ENCODE results near the gene GP5. TPM values are rescaled to one million over a fixed set of nuclear protein-coding genes. Genes with fewer than 3 reads are reported as not detected.
A peak's percentile ranks its signal among the peaks of the same experiment; 100 is the strongest.

The GP5 gene
- 0.33 TPM for polyA plus RNA-seq
- long read RNA-seq, donor 1 = 0 reads
- long read RNA-seq, donor 2 = 0 reads
- long read RNA-seq, donor 3 = 0 reads
- long read RNA-seq, donor 4 = 0 reads
- long read RNA-seq, donor 5, partial matches to known transcripts = 0 of 2 reads
- long read RNA-seq, donor 5, other reads (novel, unspliced or antisense) = 0 of 2 reads
- long read RNA-seq, donor 6 = 0 reads
- long read RNA-seq, donor 7 = 0 reads
- long read RNA-seq, donor 8, partial matches to known transcripts = 0 of 1 reads
- long read RNA-seq, donor 8, other reads (novel, unspliced or antisense) = 0 of 1 reads
- long read RNA-seq, donor 9, partial matches to known transcripts = 0 of 1 reads
- long read RNA-seq, donor 9, other reads (novel, unspliced or antisense) = 0 of 1 reads
- long read RNA-seq, donor 10 = 0 reads
- long read RNA-seq, donor 11 = 0 reads

- H3K36me3 ChIP-seq (ENCODE audit: control insufficient read depth, insufficient read depth, low read length) = no peaks in the 10 kb centered on the region
- peak within 1 kb of the TSS; percentile 17 for H3K4me3 ChIP-seq (ENCODE audit: low read length)
- peaks cover 24% of the 10 kb centered on the region for H3K4me1 ChIP-seq (ENCODE audit: control insufficient read depth, insufficient read depth, low read length)
- no peak within 1 kb of the TSS for H3K27ac ChIP-seq (ENCODE audit: low read length)
- DNase-seq = no peak
- H3K27me3 ChIP-seq (ENCODE audit: control insufficient read depth, insufficient read depth, low read length) = peaks cover 21% of the 10 kb centered on the region
- WGBS (ENCODE audit: insufficient coverage, low lambda C conversion rate) = no CpG with 5 or more reads among the region's 2 CpGs
- H3K9me3 ChIP-seq (ENCODE audit: control insufficient read depth, low read depth, low read length) = peaks cover 11% of the 10 kb centered on the region
Measured at GRCh38 chr3:194399166-194399565, at the start of gene GP5. Gene GP5 (minus strand): TSS chr3:194399266. CDS start chr3:194398282, 984 bp downstream.

GRCh38 chr3:194447657-194448056 lies 48.6 kb upstream of the GP5 start:
- H3K27ac ChIP-seq (ENCODE audit: low read length) = no peak overlapping the region
- no peak overlapping the region for H3K4me3 ChIP-seq (ENCODE audit: low read length)
- H3K4me1 ChIP-seq (ENCODE audit: control insufficient read depth, insufficient read depth, low read length) = no peaks in the 10 kb centered on the region
- DNase-seq = no peak
- H3K36me3 ChIP-seq (ENCODE audit: control insufficient read depth, insufficient read depth, low read length) = peaks cover 48% of the 10 kb centered on the region
- no peaks in the 10 kb centered on the region for H3K9me3 ChIP-seq (ENCODE audit: control insufficient read depth, low read depth, low read length)
- no peaks in the 10 kb centered on the region for H3K27me3 ChIP-seq (ENCODE audit: control insufficient read depth, insufficient read depth, low read length)
- 100% methylated on average over 1 of the region's 1 CpG for WGBS (ENCODE audit: insufficient coverage, low lambda C conversion rate)

GRCh38 chr3:194447161-194447560 lies 48.1 kb upstream of the GP5 start:
- H3K27ac ChIP-seq (ENCODE audit: low read length) = no peak overlapping the region
- WGBS (ENCODE audit: insufficient coverage, low lambda C conversion rate) = no CpG with 5 or more reads among the region's 6 CpGs
- no peak overlapping the region for H3K4me3 ChIP-seq (ENCODE audit: low read length)
- DNase-seq = peak; percentile 24 to 63
- H3K27me3 ChIP-seq (ENCODE audit: control insufficient read depth, insufficient read depth, low read length) = no peaks in the 10 kb centered on the region
- H3K4me1 ChIP-seq (ENCODE audit: control insufficient read depth, insufficient read depth, low read length) = no peaks in the 10 kb centered on the region
- H3K36me3 ChIP-seq (ENCODE audit: control insufficient read depth, insufficient read depth, low read length) = peaks cover 47% of the 10 kb centered on the region
- H3K9me3 ChIP-seq (ENCODE audit: control insufficient read depth, low read depth, low read length) = no peaks in the 10 kb centered on the region

- no peak overlapping the region for H3K4me3 ChIP-seq (ENCODE audit: low read length)
Measured at GRCh38 chr3:194446754-194447153, 47.7 kb upstream of the GP5 start.

GRCh38 chr3:194446172-194446571 lies 47.1 kb upstream of the GP5 start:
- H3K27me3 ChIP-seq (ENCODE audit: control insufficient read depth, insufficient read depth, low read length) = no peaks in the 10 kb centered on the region
- DNase-seq = no peak
- peaks cover 44% of the 10 kb centered on the region for H3K36me3 ChIP-seq (ENCODE audit: control insufficient read depth, insufficient read depth, low read length)
- no peaks in the 10 kb centered on the region for H3K4me1 ChIP-seq (ENCODE audit: control insufficient read depth, insufficient read depth, low read length)
- H3K4me3 ChIP-seq (ENCODE audit: low read length) = no peak overlapping the region
- H3K27ac ChIP-seq (ENCODE audit: low read length) = no peak overlapping the region
- no peaks in the 10 kb centered on the region for H3K9me3 ChIP-seq (ENCODE audit: control insufficient read depth, low read depth, low read length)
- whole genome bisulfite sequencing (ENCODE audit: insufficient coverage, low lambda C conversion rate) = no CpG with 5 or more reads among the region's 13 CpGs

More at GRCh38 chr3:194446754-194447153, 47.7 kb upstream of the GP5 start:
- H3K27me3 ChIP-seq (ENCODE audit: control insufficient read depth, insufficient read depth, low read length) = no peaks in the 10 kb centered on the region
- no peak overlapping the region for H3K27ac ChIP-seq (ENCODE audit: low read length)
- peaks cover 46% of the 10 kb centered on the region for H3K36me3 ChIP-seq (ENCODE audit: control insufficient read depth, insufficient read depth, low read length)
- no peaks in the 10 kb centered on the region for H3K4me1 ChIP-seq (ENCODE audit: control insufficient read depth, insufficient read depth, low read length)
- WGBS (ENCODE audit: insufficient coverage, low lambda C conversion rate) = 55% methylated on average over 2 of the region's 4 CpGs
- no peaks in the 10 kb centered on the region for H3K9me3 ChIP-seq (ENCODE audit: control insufficient read depth, low read depth, low read length)
- no peak for DNase-seq

- no peaks in the 10 kb centered on the region for H3K9me3 ChIP-seq (ENCODE audit: control insufficient read depth, low read depth, low read length)
- no peak overlapping the region for H3K4me3 ChIP-seq (ENCODE audit: low read length)
- no peaks in the 10 kb centered on the region for H3K27me3 ChIP-seq (ENCODE audit: control insufficient read depth, insufficient read depth, low read length)
- peaks cover 39% of the 10 kb centered on the region for H3K36me3 ChIP-seq (ENCODE audit: control insufficient read depth, insufficient read depth, low read length)
- WGBS (ENCODE audit: insufficient coverage, low lambda C conversion rate) = 100% methylated on average over 1 of the region's 2 CpGs
- no peak overlapping the region for H3K27ac ChIP-seq (ENCODE audit: low read length)
- DNase-seq = no peak
- H3K4me1 ChIP-seq (ENCODE audit: control insufficient read depth, insufficient read depth, low read length) = no peaks in the 10 kb centered on the region
Measured at GRCh38 chr3:194443901-194444300, 44.8 kb upstream of the GP5 start.

GRCh38 chr3:194440756-194441155 lies 41.7 kb upstream of the GP5 start:
- no peak for DNase-seq
- Histone ChIP-seq H3K4me1 (ENCODE audit: control insufficient read depth, insufficient read depth, low read length) (no peaks in the 10 kb centered on the region), H3K4me3 (ENCODE audit: low read length) (no peak overlapping the region), H3K9me3 (ENCODE audit: control insufficient read depth, low read depth, low read length) (no peaks in the 10 kb centered on the region), H3K27me3 (ENCODE audit: control insufficient read depth, insufficient read depth, low read length) (no peaks in the 10 kb centered on the region), H3K36me3 (ENCODE audit: control insufficient read depth, insufficient read depth, low read length) (peaks cover 53% of the 10 kb centered on the region), H3K27ac (ENCODE audit: low read length) (no peak overlapping the region)
- 0% methylated on average over 1 of the region's 2 CpGs for WGBS (ENCODE audit: insufficient coverage, low lambda C conversion rate)

- no peak overlapping the region for H3K27ac ChIP-seq (ENCODE audit: low read length)
- 46% methylated on average over 2 of the region's 6 CpGs for WGBS (ENCODE audit: insufficient coverage, low lambda C conversion rate)
- H3K36me3 ChIP-seq (ENCODE audit: control insufficient read depth, insufficient read depth, low read length) = peaks cover 58% of the 10 kb centered on the region
- H3K4me3 ChIP-seq (ENCODE audit: low read length) = no peak overlapping the region
- H3K9me3 ChIP-seq (ENCODE audit: control insufficient read depth, low read depth, low read length) = no peaks in the 10 kb centered on the region
- peak in 1 of 2 donors; percentile 8 for DNase-seq
- H3K27me3 ChIP-seq (ENCODE audit: control insufficient read depth, insufficient read depth, low read length) = no peaks in the 10 kb centered on the region
- no peaks in the 10 kb centered on the region for H3K4me1 ChIP-seq (ENCODE audit: control insufficient read depth, insufficient read depth, low read length)
Measured at GRCh38 chr3:194439881-194440550, 41.0 kb upstream of the GP5 start.

- H3K27me3 ChIP-seq (ENCODE audit: control insufficient read depth, insufficient read depth, low read length) = no peaks in the 10 kb centered on the region
- WGBS (ENCODE audit: insufficient coverage, low lambda C conversion rate) = no CpG with 5 or more reads among the region's 3 CpGs
- no peak overlapping the region for H3K4me3 ChIP-seq (ENCODE audit: low read length)
- DNase-seq = no peak
- peaks cover 67% of the 10 kb centered on the region for H3K36me3 ChIP-seq (ENCODE audit: control insufficient read depth, insufficient read depth, low read length)
- no peaks in the 10 kb centered on the region for H3K4me1 ChIP-seq (ENCODE audit: control insufficient read depth, insufficient read depth, low read length)
- H3K27ac ChIP-seq (ENCODE audit: low read length) = no peak overlapping the region
- H3K9me3 ChIP-seq (ENCODE audit: control insufficient read depth, low read depth, low read length) = no peaks in the 10 kb centered on the region
Measured at GRCh38 chr3:194434503-194434902, 35.4 kb upstream of the GP5 start.

GRCh38 chr3:194431554-194431953 lies 32.5 kb upstream of the GP5 start:
- H3K9me3 ChIP-seq (ENCODE audit: control insufficient read depth, low read depth, low read length) = no peaks in the 10 kb centered on the region
- no peak for DNase-seq
- no peak overlapping the region for H3K4me3 ChIP-seq (ENCODE audit: low read length)
- H3K27me3 ChIP-seq (ENCODE audit: control insufficient read depth, insufficient read depth, low read length) = no peaks in the 10 kb centered on the region
- WGBS (ENCODE audit: insufficient coverage, low lambda C conversion rate) = 100% methylated on average over 2 of the region's 5 CpGs
- peaks cover 55% of the 10 kb centered on the region for H3K36me3 ChIP-seq (ENCODE audit: control insufficient read depth, insufficient read depth, low read length)
- no peak overlapping the region for H3K27ac ChIP-seq (ENCODE audit: low read length)
- no peaks in the 10 kb centered on the region for H3K4me1 ChIP-seq (ENCODE audit: control insufficient read depth, insufficient read depth, low read length)

All from large intestine (tissue), 12 donors.